Astrocyte (in vitro differentiated cells and primary cell): Measurements from ENCODE around the gene LRRFIP1. TPM values are rescaled to one million over a fixed set of nuclear protein-coding genes. Genes with fewer than 3 reads are reported as not detected.
A peak's percentile ranks its signal among the peaks of the same experiment; 100 is the strongest.

ENCODE experiments used
- DNase-seq: peaks from one replicate; pipeline ENCODE4 v3.0.0-alpha.2; 2010; ENCODE audit warnings: low read depth
- FAIRE-seq: peaks from 2 replicates; lab custom pipeline; 2011; peaks lifted over from hg19 to GRCh38; lab: Jason Lieb, UNC
- H2AFZ ChIP-seq: 2 replicates; pipeline ENCODE4 v1.6.0; 2012; ENCODE audit warnings: low read depth, low read length, inconsistent platforms
- H3K27ac ChIP-seq: 2 replicates; pipeline ENCODE4 v1.5.1; 2011; ENCODE audit warnings: low read depth, low read length, inconsistent platforms
- H3K27me3 ChIP-seq: 2 replicates; pipeline ENCODE4 v1.6.0; 2011; ENCODE audit warnings: low read length, inconsistent platforms; ENCODE audit not compliant: insufficient read depth
- H3K36me3 ChIP-seq: 2 replicates; pipeline ENCODE4 v1.5.1; 2011; ENCODE audit warnings: low read length, inconsistent platforms; ENCODE audit not compliant: insufficient read depth
- H3K4me1 ChIP-seq: 2 replicates; pipeline ENCODE4 v1.5.1; 2011; ENCODE audit warnings: low read length, inconsistent platforms; ENCODE audit not compliant: insufficient read depth
- H3K4me2 ChIP-seq: 2 replicates; pipeline ENCODE4 v1.6.0; 2012; ENCODE audit warnings: low read length, inconsistent platforms
- H3K4me3 ChIP-seq: 2 replicates; pipeline ENCODE4 v1.5.1; 2011; ENCODE audit warnings: low read depth, mild to moderate bottlenecking, low read length, inconsistent platforms; ENCODE audit not compliant: insufficient read depth
- H3K79me2 ChIP-seq: 2 replicates; pipeline ENCODE4 v1.6.0; 2012; ENCODE audit warnings: mild to moderate bottlenecking, low read length, inconsistent platforms; ENCODE audit not compliant: insufficient read depth
- H3K9ac ChIP-seq: 2 replicates; pipeline ENCODE4 v1.6.0; 2012; ENCODE audit warnings: mild to moderate bottlenecking, low read length, inconsistent platforms
- H3K9me3 ChIP-seq: 2 replicates; pipeline ENCODE4 v1.5.1; 2012; ENCODE audit warnings: low read depth, mild to moderate bottlenecking, low read length, inconsistent platforms; ENCODE audit not compliant: insufficient read depth
- H4K20me1 ChIP-seq: 2 replicates; pipeline ENCODE4 v1.6.0; 2012; ENCODE audit warnings: low read length, inconsistent platforms; ENCODE audit not compliant: insufficient read depth
- H3K27ac Mint-ChIP-seq: one replicate; pipeline ENCODE4 v1.8.0; 2021; ENCODE audit warnings: mild to moderate bottlenecking, mixed read lengths; ENCODE audit not compliant: unreplicated experiment
- H3K27me3 Mint-ChIP-seq: one replicate; pipeline ENCODE4 v1.8.0; 2021; ENCODE audit warnings: low read depth, mixed read lengths; ENCODE audit not compliant: unreplicated experiment
- H3K36me3 Mint-ChIP-seq: one replicate; pipeline ENCODE4 v1.8.0; 2021; ENCODE audit warnings: low read depth, mixed read lengths; ENCODE audit not compliant: unreplicated experiment
- H3K4me1 Mint-ChIP-seq: one replicate; pipeline ENCODE4 v1.8.0; 2021; ENCODE audit warnings: low read depth, mixed read lengths; ENCODE audit not compliant: unreplicated experiment
- H3K4me3 Mint-ChIP-seq: one replicate; pipeline ENCODE4 v1.8.0; 2021; ENCODE audit warnings: mild to moderate bottlenecking, moderate library complexity, mixed read lengths; ENCODE audit not compliant: unreplicated experiment
- H3K9me3 Mint-ChIP-seq: one replicate; pipeline ENCODE4 v1.8.0; 2021; ENCODE audit warnings: mild to moderate bottlenecking, mixed read lengths; ENCODE audit not compliant: unreplicated experiment
- CTCF ChIP-seq: IDR thresholded peaks from 2 replicates; pipeline ENCODE4 v1.5.1; 2011; ENCODE audit warnings: low read depth, mild to moderate bottlenecking, inconsistent platforms, low read length, moderate library complexity; ENCODE audit not compliant: insufficient read depth
- EZH2 ChIP-seq: IDR thresholded peaks from 2 replicates; pipeline ENCODE4 v1.6.1; 2012; ENCODE audit warnings: mild to moderate bottlenecking, low read length, inconsistent platforms; ENCODE audit not compliant: insufficient read depth
- total RNA-seq: library from RNA; stranded (reverse); gene quantifications from 2 replicates; pipeline ENCODE4 v1.2.1, GENCODE V29; 2021

Gene LRRFIP1
- total RNA-seq, 1 donor from 2014 or later, result 83.3 TPM

GRCh38 chr2:237673130-237674001, 46.0 kb downstream of the LRRFIP1 start:
- peaks cover 2% of the 10 kb centered on the region for H3K36me3 Mint-ChIP-seq
- Histone ChIP-seq H2AFZ (peak overlapping the region; percentile 36), H3K4me2 (peak overlapping the region; percentile 81), H3K4me3 (peak overlapping the region; percentile 26), H3K36me3 (no peaks in the 10 kb centered on the region), H3K4me1 (peaks cover 56% of the 10 kb centered on the region), H3K9me3 (no peaks in the 10 kb centered on the region), H3K27me3 (no peaks in the 10 kb centered on the region), H3K9ac (peak overlapping the region; percentile 80), H3K27ac (peak overlapping the region; percentile 74), H3K79me2 (peaks cover 16% of the 10 kb centered on the region), H4K20me1 (no peaks in the 10 kb centered on the region)
- no peaks in the 10 kb centered on the region for H3K27me3 Mint-ChIP-seq
- peak overlapping the region; percentile 79 for H3K27ac Mint-ChIP-seq
- TF ChIP-seq CTCF, result peak; percentile 70
- no peak for TF ChIP-seq EZH2
- peak overlapping the region; percentile 17 for H3K4me3 Mint-ChIP-seq
- DNase-seq, result peak; percentile 59
- H3K9me3 Mint-ChIP-seq, result no peaks in the 10 kb centered on the region
- H3K4me1 Mint-ChIP-seq, result peaks cover 42% of the 10 kb centered on the region
- FAIRE-seq, result no peak

- Histone ChIP-seq H3K27ac (peak overlapping the region; percentile 74), H3K4me1 (peaks cover 49% of the 10 kb centered on the region), H4K20me1 (no peaks in the 10 kb centered on the region), H3K9me3 (no peaks in the 10 kb centered on the region), H3K36me3 (no peaks in the 10 kb centered on the region), H2AFZ (peak overlapping the region; percentile 19), H3K4me3 (no peak overlapping the region), H3K9ac (peak overlapping the region; percentile 80), H3K27me3 (no peaks in the 10 kb centered on the region), H3K4me2 (peak overlapping the region; percentile 81), H3K79me2 (peaks cover 20% of the 10 kb centered on the region)
- no peaks in the 10 kb centered on the region for H3K27me3 Mint-ChIP-seq
- TF ChIP-seq EZH2 (no peak), CTCF (no peak)
- peak overlapping the region; percentile 97 for H3K27ac Mint-ChIP-seq
- DNase-seq (peak; percentile 91), FAIRE-seq (no peak)
- H3K9me3 Mint-ChIP-seq, result no peaks in the 10 kb centered on the region
- H3K4me1 Mint-ChIP-seq, result peaks cover 39% of the 10 kb centered on the region
- H3K4me3 Mint-ChIP-seq, result peak overlapping the region; percentile 72
- H3K36me3 Mint-ChIP-seq, result peaks cover 2% of the 10 kb centered on the region
Observed at GRCh38 chr2:237674731-237675276, 47.4 kb downstream of the LRRFIP1 start.
